ENCODE measurements around the gene NPW. TPM values are rescaled to one million over a fixed set of nuclear protein-coding genes. Genes with fewer than 3 reads are reported as not detected.

Gene NPW
- total RNA-seq, 2 experiments from 2014 or later, result 0.85 to 3.7 TPM

DNA sequence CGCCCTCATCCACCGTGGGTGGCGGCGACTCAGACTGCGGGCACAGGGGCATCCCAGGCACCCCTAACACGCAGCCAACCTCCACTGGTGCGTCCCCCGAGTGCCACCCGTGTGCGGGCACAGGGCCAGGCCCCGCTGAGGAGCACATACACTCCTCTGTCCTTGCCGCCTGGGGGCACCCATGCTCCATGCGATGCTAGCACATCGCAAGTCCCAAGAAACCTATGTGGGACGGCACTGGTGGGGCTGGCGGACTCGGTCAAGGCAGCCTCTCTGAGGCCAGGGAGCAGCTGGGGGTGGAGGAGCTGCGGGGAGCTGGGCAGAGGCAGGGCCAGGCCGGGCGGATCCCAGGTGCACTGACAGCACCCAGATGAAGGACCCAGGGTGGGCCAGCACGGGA lies 13.9 kb upstream of the NPW start:
- Histone ChIP-seq H3K36me3 (ENCODE audit: insufficient read depth, low read length) (peaks cover 46% of the 10 kb centered on the region), H3K4me2 (ENCODE audit: low read length) (no peak overlapping the region), H2AFZ (ENCODE audit: low read length) (no peak overlapping the region), H3K4me1 (ENCODE audit: insufficient read depth, low read length, poor library complexity, severe bottlenecking) (peaks cover 33% of the 10 kb centered on the region), H3K4me3 (ENCODE audit: low read depth, low read length, poor library complexity, severe bottlenecking) (no peak overlapping the region), H4K20me1 (ENCODE audit: insufficient read depth, low read length) (peaks cover 10% of the 10 kb centered on the region), H3K79me2 (ENCODE audit: insufficient read depth, low read depth, low read length) (peaks cover 41% of the 10 kb centered on the region), H3K9me2 (ENCODE audit: insufficient read depth, low read length) (no peaks in the 10 kb centered on the region), H3K27ac (ENCODE audit: low read depth, low read length, poor library complexity, severe bottlenecking) (no peak overlapping the region), H3K9me3 (ENCODE audit: low read length) (no peaks in the 10 kb centered on the region)
- no TSS peak for BruUV-seq (replicated peaks)
- CTCF ChIA-PET (ENCODE audit: unreplicated experiment), result no interaction called here
- TF ChIP-seq, protein P1, sequence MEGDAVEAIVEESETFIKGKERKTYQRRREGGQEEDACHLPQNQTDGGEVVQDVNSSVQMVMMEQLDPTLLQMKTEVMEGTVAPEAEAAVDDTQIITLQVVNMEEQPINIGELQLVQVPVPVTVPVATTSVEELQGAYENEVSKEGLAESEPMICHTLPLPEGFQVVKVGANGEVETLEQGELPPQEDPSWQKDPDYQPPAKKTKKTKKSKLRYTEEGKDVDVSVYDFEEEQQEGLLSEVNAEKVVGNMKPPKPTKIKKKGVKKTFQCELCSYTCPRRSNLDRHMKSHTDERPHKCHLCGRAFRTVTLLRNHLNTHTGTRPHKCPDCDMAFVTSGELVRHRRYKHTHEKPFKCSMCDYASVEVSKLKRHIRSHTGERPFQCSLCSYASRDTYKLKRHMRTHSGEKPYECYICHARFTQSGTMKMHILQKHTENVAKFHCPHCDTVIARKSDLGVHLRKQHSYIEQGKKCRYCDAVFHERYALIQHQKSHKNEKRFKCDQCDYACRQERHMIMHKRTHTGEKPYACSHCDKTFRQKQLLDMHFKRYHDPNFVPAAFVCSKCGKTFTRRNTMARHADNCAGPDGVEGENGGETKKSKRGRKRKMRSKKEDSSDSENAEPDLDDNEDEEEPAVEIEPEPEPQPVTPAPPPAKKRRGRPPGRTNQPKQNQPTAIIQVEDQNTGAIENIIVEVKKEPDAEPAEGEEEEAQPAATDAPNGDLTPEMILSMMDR (conservative IDR thresholded peaks at IDR 0.05; ENCODE audit: low read length), result no peak
- no peak for TF ChIP-seq EZH2phosphoT487 (IDR thresholded peaks at IDR 0.05; ENCODE audit: borderline replicate concordance, low read depth, low read length)
- POLR2A ChIA-PET, result no interaction called here
- DNase-seq (ENCODE audit: low spot score), result no peak
- intact Hi-C loops (cut with micrococcal nuclease; ENCODE audit: unreplicated experiment), result no loop called here

DNA sequence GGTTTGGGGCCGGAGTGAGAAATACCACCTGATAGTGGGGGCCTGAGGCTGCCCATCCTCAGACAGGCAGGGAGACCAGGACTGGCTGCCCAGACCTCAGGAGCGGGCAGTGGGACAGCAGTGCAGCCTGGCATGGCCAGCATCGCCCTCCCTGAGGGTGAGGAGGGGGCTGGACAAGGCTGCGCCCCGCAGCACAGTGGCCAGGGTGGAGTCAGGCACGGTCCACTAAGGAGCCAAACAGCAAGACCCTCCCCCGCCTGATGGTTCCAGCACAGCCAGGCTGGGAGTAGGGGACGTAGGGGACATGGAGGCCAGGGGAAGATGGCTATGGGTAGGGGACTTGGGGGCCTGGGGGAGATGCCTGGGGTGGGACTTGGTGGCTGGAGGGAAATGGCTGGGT lies 13.3 kb upstream of the NPW start:
- no TSS peak for BruUV-seq (replicated peaks)
- H4K20me1 ChIP-seq (ENCODE audit: insufficient read depth, low read length), result peaks cover 10% of the 10 kb centered on the region
- no peak overlapping the region for H2AFZ ChIP-seq (ENCODE audit: low read length)
- peaks cover 42% of the 10 kb centered on the region for H3K79me2 ChIP-seq (ENCODE audit: insufficient read depth, low read depth, low read length)
- peaks cover 39% of the 10 kb centered on the region for H3K36me3 ChIP-seq (ENCODE audit: insufficient read depth, low read length)
- TF ChIP-seq, protein P1 (conservative IDR thresholded peaks at IDR 0.05; ENCODE audit: low read length), result no peak
- no peak for TF ChIP-seq EZH2phosphoT487 (IDR thresholded peaks at IDR 0.05; ENCODE audit: borderline replicate concordance, low read depth, low read length)
- no peaks in the 10 kb centered on the region for H3K9me2 ChIP-seq (ENCODE audit: insufficient read depth, low read length)
- CTCF ChIA-PET (ENCODE audit: unreplicated experiment), result no interaction called here
- intact Hi-C loops (cut with micrococcal nuclease; ENCODE audit: unreplicated experiment), result no loop called here
- H3K4me2 ChIP-seq (ENCODE audit: low read length), result no peak overlapping the region
- peaks cover 36% of the 10 kb centered on the region for H3K4me1 ChIP-seq (ENCODE audit: insufficient read depth, low read length, poor library complexity, severe bottlenecking)
- no peaks in the 10 kb centered on the region for H3K9me3 ChIP-seq (ENCODE audit: low read length)
- DNase-seq (ENCODE audit: low spot score), result no peak
- POLR2A ChIA-PET, result no interaction called here
- no peak overlapping the region for H3K4me3 ChIP-seq (ENCODE audit: low read depth, low read length, poor library complexity, severe bottlenecking)
- H3K27ac ChIP-seq (ENCODE audit: low read depth, low read length, poor library complexity, severe bottlenecking), result no peak overlapping the region

DNA sequence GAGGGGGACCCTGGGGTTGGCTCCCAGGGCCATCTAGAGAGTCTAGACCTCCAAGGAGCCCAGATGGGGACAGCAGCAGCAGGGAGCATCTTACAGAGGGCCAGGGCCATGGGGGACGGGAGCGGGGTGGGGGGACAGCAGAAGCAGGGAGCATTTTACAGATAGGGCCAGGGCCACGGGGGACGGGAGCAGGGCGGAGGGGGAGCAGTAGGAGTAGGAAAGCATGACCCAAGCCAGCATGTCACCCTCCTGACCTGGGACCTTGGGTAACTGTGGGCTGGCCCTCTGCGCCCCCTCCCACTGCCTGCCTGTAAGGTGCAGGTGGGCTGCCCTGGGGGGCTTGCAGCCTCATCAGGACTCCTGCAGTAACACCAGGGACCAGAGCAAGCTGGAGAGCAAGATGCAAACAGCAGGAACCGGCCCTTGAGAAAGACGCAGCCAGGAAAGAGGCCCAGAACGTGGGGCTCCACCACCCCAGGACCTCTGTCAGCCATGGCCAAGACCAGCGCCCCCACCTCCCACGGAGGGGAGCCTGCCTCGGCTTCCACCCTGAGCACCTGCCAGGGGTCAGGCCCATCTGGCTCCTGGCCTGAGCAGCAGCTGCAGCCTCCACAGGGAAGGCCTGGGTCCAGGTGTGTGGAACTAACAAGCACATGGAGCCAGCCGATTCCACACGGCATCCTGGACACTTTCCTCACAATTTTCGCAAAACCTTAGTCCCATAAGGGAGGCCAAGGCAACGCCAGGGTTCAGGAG lies 12.3 kb upstream of the NPW start:
- Histone ChIP-seq H3K9me2 (ENCODE audit: insufficient read depth, low read length) (no peaks in the 10 kb centered on the region), H3K4me3 (ENCODE audit: low read depth, low read length, poor library complexity, severe bottlenecking) (peak overlapping the region; percentile 93), H4K20me1 (ENCODE audit: insufficient read depth, low read length) (peaks cover 10% of the 10 kb centered on the region), H2AFZ (ENCODE audit: low read length) (no peak overlapping the region), H3K36me3 (ENCODE audit: insufficient read depth, low read length) (peaks cover 30% of the 10 kb centered on the region), H3K9me3 (ENCODE audit: low read length) (no peaks in the 10 kb centered on the region), H3K27ac (ENCODE audit: low read depth, low read length, poor library complexity, severe bottlenecking) (peak overlapping the region; percentile 62), H3K4me2 (ENCODE audit: low read length) (peak overlapping the region; percentile 98), H3K79me2 (ENCODE audit: insufficient read depth, low read depth, low read length) (peaks cover 42% of the 10 kb centered on the region), H3K4me1 (ENCODE audit: insufficient read depth, low read length, poor library complexity, severe bottlenecking) (peaks cover 36% of the 10 kb centered on the region)
- POLR2A ChIA-PET, result interaction anchor here (1.5 kb wide), 1 partner anchor 148 kb away, joined by 4 read pairs; the partner anchor contains the start of gene TRAF7
- TF ChIP-seq, protein P1 (conservative IDR thresholded peaks at IDR 0.05; ENCODE audit: low read length), result no peak
- TF ChIP-seq EZH2phosphoT487 (IDR thresholded peaks at IDR 0.05; ENCODE audit: borderline replicate concordance, low read depth, low read length), result no peak
- intact Hi-C loops (cut with micrococcal nuclease; ENCODE audit: unreplicated experiment), result no loop called here
- DNase-seq (ENCODE audit: low spot score), result no peak
- CTCF ChIA-PET (ENCODE audit: unreplicated experiment), result no interaction called here
- BruUV-seq (replicated peaks), result no TSS peak

All from OCI-LY7 (cell line).